Stimulated activated CD4-positive, alpha-beta T cell treated with anti-CD3 and anti-CD28 coated beads, Interleukin-4, amount 100 ng/mL, for 24 hours (primary cell): ENCODE results near the gene PRXL2B.
"Not testable (repeated sequence)": the region's sequence is repeated elsewhere in the genome, so short reads cannot be mapped to it uniquely, and the experiment has no call there.

Experiments
- DNase-seq: peaks from one replicate; pipeline ENCODE4 v3.0.0-alpha.2; 2020

Gene PRXL2B

DNA sequence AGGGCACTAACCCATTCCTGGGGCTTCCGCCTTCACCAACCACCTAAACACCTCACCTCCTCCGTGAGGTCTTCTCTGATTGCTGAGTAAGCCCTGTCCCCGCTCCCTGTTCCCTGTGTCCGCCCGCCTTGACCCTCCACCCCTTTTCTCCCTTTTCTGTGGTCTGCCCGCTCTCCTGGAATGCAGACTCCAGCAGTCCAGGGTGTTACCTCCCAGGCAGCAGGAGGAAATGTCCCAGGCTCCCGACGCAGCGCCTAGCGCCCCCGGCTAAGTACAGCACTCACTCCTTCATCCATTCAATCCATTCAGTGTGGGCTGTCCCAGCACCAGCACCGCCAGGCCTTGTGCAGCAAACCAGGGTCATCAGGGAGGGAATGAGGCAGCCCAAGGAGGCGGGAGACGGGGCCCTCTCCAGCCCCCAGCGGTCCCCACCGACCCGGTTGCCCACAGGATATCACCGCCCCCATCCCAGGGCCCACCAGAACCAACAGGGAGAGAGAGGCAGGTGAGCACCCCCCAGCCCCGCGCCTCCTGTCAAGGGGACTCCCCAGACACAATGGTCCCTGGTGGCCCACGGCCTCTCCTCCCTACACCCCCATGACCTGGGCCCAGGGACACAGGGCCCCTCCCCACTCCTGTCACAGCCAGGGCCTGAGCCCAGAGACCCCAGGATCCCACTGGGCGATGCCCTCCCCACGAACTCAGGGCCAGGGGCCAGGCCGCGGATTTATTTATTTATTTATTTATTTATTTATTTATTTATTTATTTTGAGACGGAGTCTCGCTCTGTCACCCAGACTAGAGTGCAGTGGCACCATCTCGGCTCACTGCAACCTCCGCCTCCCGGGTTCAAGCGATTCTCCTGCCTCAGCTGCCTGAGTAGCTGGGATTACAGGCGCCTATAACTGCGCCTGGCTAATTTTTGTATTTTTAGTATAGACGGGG lies 20.2 kb upstream of the PRXL2B start:
- no peak for DNase-seq

DNA sequence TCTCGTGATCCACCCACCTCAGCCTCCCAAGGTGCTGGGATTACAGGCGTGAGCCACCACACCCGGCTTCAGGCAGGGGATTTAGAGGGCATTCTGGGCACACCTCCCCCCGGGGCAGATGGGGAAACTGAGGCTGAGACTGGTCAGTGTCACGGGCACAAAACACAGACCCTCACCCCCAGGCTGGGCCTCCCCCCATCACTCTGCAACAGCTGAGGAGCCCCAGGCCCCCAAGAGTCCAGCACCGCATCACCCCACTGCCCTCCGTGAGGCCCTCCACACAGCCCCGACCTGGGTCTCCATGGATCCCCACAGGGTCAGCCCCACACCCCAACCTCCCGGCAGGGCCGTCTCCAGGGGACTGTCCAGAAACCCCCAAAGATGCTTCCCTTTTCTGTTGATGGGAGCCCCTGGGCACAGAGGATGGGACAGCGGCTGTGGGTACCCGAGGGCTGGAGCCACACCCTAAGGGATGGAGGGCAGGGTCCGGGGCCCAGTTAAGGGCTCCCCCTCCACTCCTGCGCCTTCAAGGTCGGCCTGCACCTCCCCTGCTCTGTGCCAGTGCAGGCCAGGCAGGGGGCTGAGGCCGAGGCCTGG lies 19.4 kb upstream of the PRXL2B start:
- DNase-seq: no peak

DNA sequence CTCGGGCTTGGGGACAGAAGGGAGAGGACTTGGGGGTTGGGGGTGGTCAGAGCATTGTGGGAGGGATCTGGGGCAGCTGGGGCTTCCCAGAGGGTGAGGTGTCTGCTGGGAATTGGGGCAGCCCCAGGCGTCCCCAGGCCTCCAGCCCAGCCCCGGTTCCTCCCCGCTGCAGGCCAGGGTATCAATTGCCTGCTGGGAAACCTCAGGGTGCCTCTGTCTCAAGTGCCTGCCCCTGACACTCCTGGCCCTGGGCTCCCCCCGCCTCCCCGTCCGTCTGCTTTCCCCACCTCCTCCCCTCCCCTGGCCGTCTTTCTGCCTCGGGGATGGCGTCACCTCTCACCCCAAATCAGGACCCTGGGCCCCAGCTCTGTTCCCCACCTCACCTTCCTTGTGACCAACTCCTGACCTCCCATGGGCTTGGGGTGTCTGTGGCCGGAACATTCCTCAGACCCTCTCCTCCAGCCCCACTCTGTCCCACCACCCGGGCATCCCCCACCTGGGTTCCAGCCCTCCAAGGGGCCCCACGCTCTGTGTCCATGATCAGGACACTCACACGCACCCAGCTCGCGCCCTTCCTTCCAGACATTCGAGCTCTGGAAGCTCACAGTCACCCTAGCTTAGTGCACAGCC lies 18.3 kb upstream of the PRXL2B start:
- not testable (repeated sequence) for DNase-seq

DNA sequence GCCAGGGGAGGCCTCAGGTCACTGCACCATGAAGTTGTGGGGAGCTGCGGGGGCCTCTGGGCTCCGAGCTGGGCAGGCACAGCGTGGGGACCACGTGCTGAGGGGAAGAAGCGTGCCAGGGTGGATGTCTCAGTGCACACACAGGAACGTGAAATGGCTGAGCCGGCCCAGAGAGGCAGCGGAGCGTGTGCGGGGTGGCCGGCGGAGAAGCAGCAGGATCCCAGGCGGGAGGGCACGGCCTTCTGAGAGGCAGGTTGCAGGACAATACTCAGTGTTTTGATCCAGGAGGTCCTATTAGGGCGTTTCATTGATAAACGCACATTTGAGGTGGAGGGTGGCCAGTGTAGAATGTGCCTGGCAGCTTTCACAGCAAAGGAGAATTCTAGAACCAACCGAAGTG lies 17.5 kb upstream of the PRXL2B start:
- DNase-seq: no peak

DNA sequence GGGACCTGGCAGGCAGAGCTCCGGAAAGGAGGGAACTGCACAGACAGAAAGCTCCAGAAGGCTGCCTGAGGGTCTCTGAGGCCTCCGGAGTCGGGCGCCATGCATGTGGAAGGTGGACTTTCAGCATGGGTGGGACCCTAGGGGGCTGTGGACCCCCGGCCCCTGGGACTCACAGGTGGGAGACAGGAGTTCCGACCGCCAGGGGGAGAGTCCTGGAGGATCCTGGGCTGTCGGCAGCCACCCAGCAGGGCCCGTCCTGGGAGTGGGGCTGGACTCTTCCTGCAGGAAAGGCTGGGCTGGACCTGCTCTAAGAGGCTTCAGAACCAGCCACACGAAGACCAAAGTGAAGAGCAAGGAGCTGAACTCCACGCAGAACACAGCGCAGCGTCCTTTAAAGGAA lies 16.9 kb upstream of the PRXL2B start:
- DNase-seq: not testable (repeated sequence)

DNA sequence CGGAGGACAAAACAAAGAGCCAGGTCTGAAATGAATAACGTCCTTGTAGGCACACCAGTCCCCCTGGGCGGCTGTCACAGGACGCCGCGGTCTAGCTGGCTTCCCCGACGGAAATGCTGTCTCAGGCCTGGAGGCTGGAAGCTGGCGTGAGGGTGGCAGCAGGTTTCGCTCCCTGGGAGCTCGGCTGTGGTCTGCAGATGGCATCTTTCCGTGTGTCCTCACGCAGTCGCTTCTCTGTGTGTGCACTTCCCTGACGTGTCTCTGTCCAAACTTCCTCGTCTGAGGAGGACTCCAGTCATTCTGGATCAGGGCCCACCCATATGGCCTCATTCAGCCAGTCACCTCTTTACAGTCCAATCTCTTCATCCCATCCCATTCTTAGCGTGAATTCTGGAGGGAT lies 16.2 kb upstream of the PRXL2B start:
- DNase-seq: no peak

DNA sequence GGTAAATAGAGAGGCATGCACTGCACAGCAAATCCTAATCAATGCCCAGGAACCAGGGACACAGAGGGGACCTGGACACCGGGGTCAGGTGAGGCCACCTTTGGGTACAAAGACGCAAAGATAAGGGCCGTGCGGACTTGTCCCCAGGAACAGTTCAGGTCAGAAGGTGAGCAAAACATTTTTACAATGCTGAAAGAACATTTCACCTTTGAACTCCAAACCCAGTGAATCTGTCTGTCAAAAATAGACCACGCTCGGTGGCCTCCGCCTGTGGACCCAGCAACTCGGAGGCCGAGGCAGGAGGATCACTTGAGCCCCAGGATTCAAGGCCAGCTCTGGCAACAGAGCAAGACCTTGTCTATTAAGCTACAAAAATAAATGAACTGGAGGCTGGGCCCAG lies 15.2 kb upstream of the PRXL2B start:
- no peak for DNase-seq

DNA sequence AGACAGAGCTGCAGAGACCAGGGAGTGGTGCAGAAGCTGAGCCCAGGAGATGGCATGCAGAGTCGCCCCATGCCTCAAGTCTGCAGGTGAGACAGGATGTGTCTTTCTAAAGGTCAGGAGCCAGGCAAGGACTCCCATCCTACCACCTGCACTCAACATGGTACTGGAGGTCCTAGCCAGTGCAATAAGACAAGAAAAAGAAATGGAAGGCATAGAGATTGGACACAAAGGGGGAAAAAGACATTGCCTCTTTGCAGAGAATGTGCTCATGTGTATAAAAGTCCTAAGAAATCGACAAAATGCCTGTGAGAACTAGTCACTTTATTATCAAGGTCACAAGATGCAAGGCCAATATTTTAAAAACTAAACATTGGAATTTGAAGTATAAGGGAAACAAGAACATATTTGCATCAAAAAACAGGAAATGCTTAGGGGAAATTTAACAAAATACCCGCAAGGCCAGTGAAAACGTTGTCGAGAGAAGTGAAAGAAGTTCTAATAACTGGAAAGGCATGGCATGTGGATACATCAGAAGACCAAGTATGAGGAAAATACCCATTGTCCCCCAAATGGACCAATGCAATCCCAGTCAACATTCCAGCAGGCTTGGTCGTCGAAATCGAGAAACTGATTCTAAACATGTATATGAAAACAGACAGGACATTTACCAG lies 13.2 kb upstream of the PRXL2B start:
- DNase-seq: no peak

DNA sequence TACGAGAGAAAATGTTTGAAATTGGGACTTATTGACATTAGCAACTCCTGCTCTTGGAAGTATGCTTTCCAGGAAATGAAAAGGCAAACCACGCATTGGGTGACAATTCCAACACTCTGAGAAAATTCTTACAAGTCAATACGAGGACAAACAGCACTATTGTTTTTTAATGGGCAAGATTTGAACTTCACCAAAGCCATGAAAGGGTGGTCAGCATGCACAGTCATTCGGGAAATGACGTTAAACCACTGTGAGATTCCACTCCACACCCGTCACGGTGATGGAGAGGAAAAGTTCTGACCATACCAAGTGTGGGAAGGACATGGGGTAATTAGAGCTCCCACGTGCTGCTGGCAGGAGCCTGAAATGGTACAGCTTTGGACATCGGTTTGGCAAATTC lies 12.2 kb upstream of the PRXL2B start:
- no peak for DNase-seq

DNA sequence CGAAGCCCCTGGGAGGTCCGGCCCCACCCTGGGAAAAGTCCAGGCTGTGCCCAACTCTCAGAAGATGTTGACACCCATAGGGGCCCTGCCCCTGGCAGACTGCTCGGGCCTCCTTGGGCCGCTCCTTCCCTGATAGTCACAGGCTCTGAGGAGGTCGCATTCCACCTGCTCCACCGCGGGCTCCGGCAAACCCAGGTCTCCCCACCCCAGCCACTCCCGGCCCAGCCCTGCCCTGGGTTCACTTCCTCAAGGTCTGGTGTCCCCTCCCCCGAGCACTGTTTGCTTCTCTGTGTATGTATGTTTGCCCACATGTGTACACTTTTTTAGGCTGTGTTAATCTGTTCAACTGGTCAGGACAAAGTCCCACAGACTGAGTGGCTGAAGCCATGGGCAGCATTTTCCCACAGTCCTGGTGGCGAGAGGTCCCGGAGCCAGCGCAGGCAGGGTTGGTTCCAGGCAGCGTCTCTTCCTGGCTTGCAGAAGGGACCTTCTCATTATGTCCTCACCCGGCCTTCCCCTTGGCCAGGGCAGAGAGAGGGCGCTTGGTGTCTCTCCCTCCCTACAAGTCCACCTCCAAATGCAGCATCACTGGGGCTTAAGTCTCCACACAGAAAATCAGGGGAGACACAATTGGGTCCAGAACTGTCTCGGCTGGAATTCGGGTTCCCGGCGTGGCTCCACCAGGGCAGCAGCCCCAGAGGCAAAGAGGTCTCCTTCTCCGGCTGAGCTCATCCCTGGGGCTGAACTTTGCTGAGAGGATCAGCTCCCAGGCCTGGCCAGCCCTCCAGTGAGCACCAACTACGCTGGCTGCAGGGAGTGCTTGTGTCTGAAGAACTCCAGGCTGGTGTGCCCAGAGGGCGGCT lies 10.5 kb upstream of the PRXL2B start:
- no peak for DNase-seq

DNA sequence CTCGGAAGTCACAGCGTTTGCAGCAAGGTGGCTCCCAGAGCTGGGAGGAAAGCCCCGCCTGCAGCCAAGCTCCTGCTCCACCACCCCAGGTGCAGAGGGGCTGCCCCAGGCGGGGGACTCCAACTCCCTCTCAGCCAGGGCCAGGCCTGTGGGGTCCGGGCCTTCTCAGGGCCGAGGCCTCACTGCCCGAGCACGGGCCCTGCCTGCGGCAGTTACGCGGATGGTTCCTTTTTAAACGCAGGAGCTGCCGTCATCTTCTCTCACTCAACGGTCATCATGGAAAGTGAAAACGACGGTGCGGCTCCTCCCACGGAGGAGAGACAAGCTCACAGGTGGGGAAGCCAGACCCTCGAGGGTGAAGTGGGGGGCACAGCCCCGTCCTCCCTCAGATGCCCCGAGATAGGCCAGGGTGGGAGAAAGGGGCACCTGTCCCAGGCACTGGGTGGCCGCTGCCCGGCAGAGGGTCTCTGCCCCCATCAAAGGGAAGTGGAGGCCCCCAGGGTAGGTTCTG lies 9.0 kb upstream of the PRXL2B start:
- DNase-seq: peak; percentile 56

DNA sequence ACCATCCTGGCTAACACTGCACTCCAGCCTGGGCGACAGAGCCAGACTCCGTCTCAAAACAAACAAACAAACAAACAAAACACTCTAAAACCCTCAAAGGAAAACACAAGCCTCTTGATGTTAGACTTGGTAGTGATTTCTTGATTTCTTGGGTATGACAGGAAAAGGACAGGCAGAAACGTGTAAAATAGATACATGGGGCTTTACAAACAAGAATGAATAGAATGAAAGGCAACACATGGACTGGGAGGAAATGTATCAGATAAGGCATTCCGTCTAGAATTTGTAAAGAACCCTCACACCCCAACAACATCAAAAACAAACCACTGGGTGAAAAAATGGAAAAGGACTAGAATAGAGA lies 7.8 kb upstream of the PRXL2B start:
- DNase-seq: no peak

DNA sequence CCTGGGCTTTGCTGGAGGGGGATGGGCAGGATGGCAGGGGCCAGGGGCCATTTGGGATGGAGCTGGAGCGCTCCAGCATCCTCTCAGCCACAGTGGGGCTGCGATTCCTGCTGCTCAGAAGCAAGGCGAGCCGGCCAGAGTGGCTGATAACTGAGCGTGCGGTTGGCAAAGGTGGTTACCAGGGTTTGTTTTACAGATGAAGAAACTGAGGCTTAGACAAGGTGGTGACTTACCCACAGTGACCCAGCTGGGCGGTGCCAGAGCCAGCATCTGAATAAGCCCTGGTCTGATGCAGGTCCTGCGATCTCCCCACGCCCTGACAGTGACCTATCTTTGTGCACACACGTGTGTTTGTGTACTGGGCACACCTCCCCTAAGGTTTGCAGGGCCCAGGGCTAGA lies 5.9 kb upstream of the PRXL2B start:
- DNase-seq: no peak

DNA sequence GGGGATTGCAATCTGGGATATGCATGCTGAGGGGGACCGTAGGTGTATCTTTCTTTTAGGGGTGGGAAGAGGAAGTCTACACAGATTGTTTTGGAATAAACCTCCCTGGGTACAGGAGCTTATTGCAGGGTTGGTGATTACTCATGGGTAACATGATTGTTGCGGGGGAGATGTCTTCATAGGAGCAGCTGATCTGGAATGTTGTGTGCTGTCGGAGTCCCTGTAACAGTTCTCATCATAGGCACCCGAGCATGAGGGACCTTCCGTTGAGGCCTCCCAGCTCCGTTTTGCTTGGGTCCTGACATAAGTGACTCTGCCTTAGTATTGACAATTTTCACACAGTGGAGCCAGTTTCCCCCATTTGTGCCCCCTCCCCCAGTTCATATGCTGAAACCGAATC lies 4.2 kb upstream of the PRXL2B start:
- DNase-seq: no peak

DNA sequence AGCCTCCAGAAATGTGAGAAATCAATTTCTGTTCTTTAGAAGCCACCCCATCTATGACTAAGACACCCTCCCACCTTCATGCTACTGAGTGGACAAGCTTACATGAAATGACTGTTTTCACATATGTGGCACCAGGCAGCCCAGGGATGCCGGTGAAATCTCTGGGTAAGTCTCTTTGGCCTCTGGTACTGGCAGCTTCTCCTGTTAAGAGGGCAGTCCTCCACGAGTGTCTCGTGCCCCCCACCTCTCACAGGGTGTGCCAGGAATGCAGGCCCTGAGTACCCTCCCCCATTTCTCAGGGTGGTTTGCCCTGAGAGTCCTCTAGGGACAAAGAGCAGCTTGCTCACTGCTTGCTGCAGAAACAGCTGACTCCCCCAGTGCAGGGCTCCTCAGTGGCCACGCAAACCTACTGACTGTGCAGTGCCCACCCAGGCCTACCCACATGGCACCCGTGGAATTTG lies 3.2 kb upstream of the PRXL2B start:
- peak; percentile 51 for DNase-seq

DNA sequence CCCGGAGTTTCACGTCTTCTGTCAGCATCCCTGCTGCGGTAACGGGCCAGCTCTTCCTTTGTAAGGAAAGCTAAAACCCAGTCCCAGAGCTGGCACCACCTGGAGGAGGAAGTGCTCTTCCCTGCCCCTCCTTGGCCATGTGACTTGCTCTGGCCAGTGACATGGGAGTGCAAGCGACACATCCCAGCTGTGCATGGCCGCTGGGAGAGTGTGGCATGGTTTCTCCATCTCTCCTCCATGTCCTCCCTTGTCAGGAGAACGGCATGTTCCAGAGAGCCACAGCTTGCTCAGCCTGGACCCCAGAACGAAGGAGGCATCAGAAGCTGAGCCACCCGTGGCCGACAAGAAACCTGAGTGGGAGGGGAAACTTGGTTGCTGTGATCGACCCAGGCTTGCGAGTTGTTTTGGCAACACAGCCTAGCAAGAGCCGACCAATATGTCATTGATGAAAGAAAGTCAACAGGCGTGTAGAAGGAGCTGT lies 2.7 kb upstream of the PRXL2B start:
- DNase-seq: peak; percentile 55

DNA sequence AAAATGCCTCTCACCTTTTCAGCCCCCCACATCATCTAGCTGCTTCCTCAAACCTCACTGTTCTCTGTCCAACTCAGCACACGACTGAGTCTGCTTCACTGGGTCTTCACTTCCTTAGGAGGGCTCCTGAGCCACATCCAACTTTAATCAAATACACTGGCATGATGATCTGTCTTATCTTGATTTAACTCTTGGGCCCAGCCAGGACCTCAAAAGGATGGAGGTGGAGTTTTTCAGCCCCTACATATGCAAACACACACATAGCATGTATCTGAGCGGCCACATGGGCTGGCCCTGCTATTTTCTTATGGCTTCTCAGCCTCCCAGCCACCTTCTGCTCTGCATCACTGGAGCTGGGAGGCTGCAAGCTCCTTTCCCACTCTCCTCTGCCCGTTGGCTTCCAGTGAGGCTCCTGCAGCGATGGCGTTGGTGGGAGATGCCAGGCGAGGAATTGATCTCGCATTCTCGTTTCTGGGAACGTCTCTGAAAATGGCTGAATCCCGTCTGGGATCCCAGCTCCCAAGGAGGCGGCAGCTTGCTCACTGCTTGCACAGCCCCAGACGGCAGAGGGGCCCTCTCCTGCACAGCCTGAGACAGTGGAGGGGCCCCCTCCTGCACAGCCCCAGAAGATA lies 1.8 kb upstream of the PRXL2B start:
- no peak for DNase-seq

DNA sequence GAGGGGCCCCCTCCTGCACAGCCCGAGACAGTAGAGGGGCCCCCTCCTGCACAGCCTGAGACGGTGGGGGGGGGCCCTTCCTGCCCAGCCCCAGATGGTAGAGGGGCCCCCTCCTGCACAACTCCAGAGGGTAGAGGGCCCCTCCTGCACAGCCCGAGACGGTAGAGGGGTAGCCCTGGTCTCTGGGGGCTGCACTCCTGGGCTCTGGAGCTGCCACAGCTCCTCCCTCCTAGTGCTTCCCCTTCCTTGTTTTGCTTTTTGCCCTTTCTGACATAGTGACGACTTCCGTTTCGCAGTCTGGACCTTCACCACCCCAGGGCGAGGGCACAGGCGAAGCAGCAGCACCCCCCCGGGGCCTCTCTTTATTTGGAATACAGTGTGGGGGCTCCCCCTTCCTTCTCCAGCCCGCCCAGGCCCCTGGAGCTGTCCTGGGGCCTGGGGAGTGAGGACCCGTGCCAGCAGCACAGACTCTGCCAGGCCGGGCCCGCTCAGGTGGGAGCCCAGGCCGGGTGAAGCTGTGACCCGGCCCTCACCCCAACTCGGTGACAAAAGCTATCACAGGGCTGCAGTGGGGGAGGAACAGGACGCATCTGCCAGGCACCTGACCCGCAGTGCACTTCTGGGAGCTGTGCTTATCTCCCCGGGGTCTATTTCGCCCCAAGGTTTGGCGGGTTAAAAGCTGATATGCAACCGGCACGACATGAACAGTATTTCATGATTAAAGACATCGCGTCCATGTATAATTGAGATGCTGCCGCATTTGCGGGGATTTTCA lies 1.1 kb upstream of the PRXL2B start:
- peak; percentile 70 for DNase-seq

DNA sequence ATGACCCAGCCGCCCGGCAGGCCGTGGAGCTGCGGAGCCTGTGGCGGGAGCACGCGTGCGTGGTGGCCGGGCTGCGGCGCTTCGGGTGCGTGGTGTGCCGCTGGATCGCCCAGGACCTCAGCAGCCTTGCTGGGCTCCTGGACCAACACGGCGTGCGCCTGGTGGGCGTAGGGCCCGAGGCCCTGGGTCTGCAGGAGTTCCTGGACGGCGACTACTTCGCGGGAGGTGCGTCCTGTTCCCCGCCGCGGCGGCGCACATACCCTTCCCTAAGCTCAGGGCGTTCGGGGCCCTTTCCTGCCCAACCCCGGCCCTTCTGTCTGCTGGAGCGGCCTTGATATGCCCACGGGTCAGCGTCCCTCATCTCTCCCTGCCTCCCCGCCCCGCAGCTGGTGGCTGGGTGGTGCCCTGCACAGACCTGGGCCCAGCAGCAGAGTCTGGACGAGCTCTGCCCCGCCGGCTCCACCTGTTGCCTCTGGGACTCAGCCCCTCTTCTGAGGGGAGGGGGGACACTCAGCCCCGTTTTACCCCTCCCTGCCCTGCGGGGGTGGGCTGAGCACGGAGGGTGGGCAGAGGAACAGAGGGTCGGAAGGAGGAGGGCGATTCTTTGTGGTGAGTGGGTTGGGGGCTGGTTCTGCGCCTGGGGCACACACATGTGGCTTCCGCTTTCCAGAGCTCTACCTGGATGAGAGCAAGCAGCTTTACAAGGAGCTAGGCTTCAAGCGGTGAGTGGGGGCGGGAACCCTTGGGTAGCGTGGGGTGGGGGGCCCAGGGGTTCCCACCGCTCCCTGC lies 688 bp downstream of the PRXL2B start:
- peak; percentile 33 for DNase-seq
